VCaP (cell line): Measurements from ENCODE around the gene HOXA5.

Source experiments
- H3K27ac ChIP-seq: fragments of 450-650 bp; 2 replicates; pipeline ENCODE4 v1.5.1; 2017
- CTCF ChIP-seq: fragments of 450-650 bp; conservative IDR thresholded peaks from 2 replicates; pipeline ENCODE4 v1.5.1; 2017; ENCODE audit warnings: mild to moderate bottlenecking, moderate library complexity

The HOXA5 gene

DNA sequence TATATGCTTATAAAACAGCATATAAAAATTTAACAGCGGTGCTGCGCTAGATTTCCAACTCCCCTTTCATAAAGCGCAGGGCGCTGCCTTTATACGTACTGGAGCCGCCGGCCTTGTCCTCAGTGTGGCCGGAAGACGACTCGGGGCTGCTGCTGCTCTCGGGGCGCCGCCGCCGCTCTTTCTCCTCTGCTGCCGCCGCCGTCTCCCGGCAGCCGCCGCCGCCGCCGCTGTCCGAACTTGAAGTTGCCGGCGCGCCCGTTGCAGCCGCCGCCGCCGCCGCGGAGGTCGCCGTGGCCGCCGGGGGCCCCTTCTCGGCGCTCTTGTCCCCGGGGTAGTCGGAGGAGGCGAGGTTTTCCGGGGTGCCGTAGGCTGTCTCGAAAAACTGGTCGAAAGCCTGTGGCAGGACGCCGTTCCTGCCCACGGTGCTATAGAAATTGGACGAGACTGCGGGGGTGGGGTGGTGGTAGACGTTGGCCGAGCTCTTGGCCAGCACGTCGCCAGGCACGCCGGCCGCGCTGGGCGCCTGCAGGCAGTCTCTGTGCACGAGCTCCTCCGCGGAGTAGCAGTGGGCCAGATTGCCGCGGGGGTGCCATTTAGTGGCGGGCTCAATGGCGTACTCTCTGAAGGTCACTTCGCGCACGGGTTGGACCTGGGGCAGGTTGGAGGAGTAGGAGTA, 41.0 kb upstream of the HOXA5 start:
- no peak for TF ChIP-seq CTCF
- H3K27ac ChIP-seq: peak overlapping the region; percentile 98

- no peak for TF ChIP-seq CTCF
- H3K27ac ChIP-seq: peak overlapping the region; percentile 98
Measured at GRCh38 chr7:27183682-27184336, 40.3 kb upstream of the HOXA5 start.

- no peak for TF ChIP-seq CTCF
- H3K27ac ChIP-seq: peak overlapping the region; percentile 98
Measured at GRCh38 chr7:27182861-27183681, 39.6 kb upstream of the HOXA5 start.

- H3K27ac ChIP-seq: peak overlapping the region; percentile 98; the same call in 1 of the 2 replicates
- no peak for TF ChIP-seq CTCF
Measured at GRCh38 chr7:27182285-27182841, 38.9 kb upstream of the HOXA5 start.

- peak overlapping the region; percentile 99; the same call in 1 of the 2 replicates for H3K27ac ChIP-seq
- TF ChIP-seq CTCF: no peak
Measured at GRCh38 chr7:27181795-27182275, 38.4 kb upstream of the HOXA5 start.

DNA sequence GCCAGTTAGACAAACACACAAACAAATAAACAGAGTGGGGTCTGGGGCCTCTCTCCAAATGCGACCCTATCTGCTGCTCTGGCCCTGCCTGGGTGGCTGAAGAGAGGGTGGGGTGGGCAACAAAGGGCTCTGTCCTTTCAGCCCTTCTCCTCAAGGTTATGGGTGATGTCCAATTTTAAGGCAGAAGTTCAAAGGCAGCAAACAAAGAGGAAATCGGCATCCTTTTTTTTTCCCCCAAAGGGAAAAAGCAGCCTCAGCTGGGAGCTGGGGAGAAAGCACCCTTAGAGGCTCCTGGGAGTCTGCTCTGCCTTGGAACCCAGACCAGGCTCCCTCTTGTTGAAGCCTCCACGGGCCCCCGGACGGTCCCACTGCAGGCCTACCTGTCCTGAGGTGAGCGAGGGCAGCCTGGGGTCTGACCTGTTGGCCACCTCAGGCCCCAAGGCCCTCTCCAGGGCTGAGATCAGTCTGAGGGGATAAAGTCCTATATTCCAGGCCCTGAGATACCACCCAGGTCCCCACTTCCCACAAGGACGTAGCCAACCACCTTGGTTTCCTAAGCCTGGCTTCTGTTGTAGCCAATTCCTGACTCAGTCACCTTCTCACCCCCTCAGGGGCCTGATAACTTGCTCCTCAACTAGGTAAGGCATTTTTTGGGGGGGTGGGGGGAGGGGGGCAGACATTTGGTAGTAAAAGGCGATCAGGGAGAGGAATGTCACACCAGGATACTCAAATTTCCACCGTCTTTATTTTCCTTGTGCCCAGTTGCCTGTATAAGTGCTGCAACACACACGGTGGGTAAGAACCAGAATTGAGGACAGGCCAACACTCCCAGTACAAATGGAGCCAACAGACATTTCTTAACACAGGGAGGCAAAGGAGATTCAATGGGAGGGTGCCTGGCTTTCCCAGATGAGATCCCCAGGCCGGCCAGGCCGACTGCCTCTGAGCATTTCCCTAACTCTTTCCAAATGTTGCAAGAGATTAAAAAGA, 37.2 kb upstream of the HOXA5 start:
- no peak for TF ChIP-seq CTCF
- peak overlapping the region; percentile 99 for H3K27ac ChIP-seq
